ENCODE data around the gene CTXND2. TPM values are rescaled to one million over a fixed set of nuclear protein-coding genes. Genes with fewer than 3 reads are reported as not detected.

Gene CTXND2
- total RNA-seq, 1 donor from 2014 or later: not detected

- DNase-seq (ENCODE audit: low read depth) (no peak), FAIRE-seq (no peak)
- Histone ChIP-seq H3K36me3 (ENCODE audit: control insufficient read depth, insufficient read depth, low read length) (peaks cover 22% of the 10 kb centered on the region), H3K4me3 (ENCODE audit: low read depth, low read length) (no peak overlapping the region), H3K27me3 (ENCODE audit: control insufficient read depth, insufficient read depth, low read length) (no peaks in the 10 kb centered on the region)
- TF ChIP-seq CTCF (IDR thresholded peaks at IDR 0.05; ENCODE audit: insufficient read depth, low read length, severe bottlenecking): no peak
Observed at GRCh38 chr1:150961756-150962155, 74.8 kb downstream of the CTXND2 start.

Other genes with a start within 250 kb of the CTXND2 start
- 10.8 and 13.1 TPM in 2 replicates for gene GOLPH3L, start 190.0 kb upstream of the CTXND2 start, total RNA-seq
- gene HORMAD1, start 166.2 kb upstream of the CTXND2 start, total RNA-seq: 1.8 and 4.1 TPM in 2 replicates
- 0.53 and 5.4 TPM in 2 replicates for gene CTSS, start 121.4 kb upstream of the CTXND2 start, total RNA-seq
- gene CTSK, start 78.9 kb upstream of the CTXND2 start, total RNA-seq: 2.4 and 3.1 TPM in 2 replicates
- 15.8 and 22.0 TPM in 2 replicates for gene ARNT, start 10.5 kb upstream of the CTXND2 start, total RNA-seq
- 24.0 and 24.7 TPM in 2 replicates for gene SETDB1, start 39.2 kb downstream of the CTXND2 start, total RNA-seq
- gene CERS2, start 87.7 kb downstream of the CTXND2 start, total RNA-seq: 55.2 and 82.9 TPM in 2 replicates
- gene ANXA9, start 95.2 kb downstream of the CTXND2 start, total RNA-seq: 0.26 and 0.90 TPM in 2 replicates
- gene MINDY1, start 119.8 kb downstream of the CTXND2 start, total RNA-seq: 5.5 and 13.6 TPM in 2 replicates
- 6.6 and 6.9 TPM in 2 replicates for gene PRUNE1, start 121.3 kb downstream of the CTXND2 start, total RNA-seq
- 4.7 and 68.1 TPM in 2 replicates for gene BNIPL, start 149.4 kb downstream of the CTXND2 start, total RNA-seq
- 0.53 and 0.64 TPM in 2 replicates for gene C1orf56, start 160.6 kb downstream of the CTXND2 start, total RNA-seq
- 81.6 and 125 TPM in 2 replicates for gene CDC42SE1, start 172.5 kb downstream of the CTXND2 start, total RNA-seq
- 0.79 and 4.4 TPM in 2 replicates for gene MLLT11, start 173.3 kb downstream of the CTXND2 start, total RNA-seq
- gene GABPB2, start 183.6 kb downstream of the CTXND2 start, total RNA-seq: 10.8 and 19.3 TPM in 2 replicates